HuH-7.5 (cell line): ENCODE data around the gene TMEM134.
"Not testable (repeated sequence)": the region's sequence is repeated elsewhere in the genome, so short reads cannot be mapped to it uniquely, and the experiment has no call there.

ENCODE experiments used
- DNase-seq: peaks from one replicate; pipeline ENCODE4 v3.0.0; 2011; ENCODE audit warnings: low spot score

TMEM134 gene

DNA sequence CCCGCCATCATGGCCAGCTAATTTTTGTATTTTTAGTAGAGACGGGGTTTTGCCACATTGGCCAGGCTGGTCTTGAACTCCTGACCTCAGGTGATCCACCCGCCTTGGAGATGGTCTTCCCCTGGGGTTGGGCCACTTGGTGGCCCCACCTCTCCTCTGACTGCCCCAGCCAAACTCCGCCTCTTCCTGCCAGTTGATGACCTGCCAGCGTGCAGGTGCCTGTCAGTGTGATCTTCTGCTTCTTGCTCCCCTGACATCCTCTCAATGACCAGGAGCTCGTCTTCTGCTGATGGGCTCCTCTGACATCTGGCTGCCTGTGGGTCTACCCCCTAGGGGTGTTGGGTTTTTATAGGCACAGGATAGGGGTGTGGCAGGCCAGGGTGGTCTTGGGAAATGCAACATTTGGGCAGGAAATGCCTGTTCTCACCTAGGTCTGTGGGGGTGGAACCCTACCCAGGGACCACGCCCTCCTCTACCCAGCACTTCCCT is 16.9 kb upstream of the TMEM134 start:
- DNase-seq, result not testable (repeated sequence)

DNA sequence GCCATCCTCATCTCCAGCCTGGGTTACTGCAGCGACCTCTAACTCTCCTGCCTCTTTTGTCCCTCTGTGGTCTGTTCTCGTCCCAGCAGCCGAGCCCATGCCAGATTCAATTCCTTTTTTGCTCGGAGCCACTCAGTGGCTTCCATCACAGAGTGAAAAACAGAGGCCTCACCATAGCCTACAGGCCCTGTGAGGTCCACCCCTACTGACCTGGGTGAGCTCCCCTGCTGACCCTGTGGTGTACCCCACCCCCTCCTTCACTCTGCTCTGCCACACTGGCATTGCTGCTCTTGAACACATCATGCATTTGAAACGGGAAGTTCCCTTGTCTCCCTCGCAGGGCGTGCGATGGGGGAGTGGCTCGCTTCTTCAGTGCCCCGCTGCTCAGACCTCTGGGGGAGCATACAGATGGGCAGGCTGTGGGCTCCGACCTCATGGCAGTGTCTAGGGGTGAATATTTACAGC is 15.8 kb upstream of the TMEM134 start:
- no peak for DNase-seq

DNA sequence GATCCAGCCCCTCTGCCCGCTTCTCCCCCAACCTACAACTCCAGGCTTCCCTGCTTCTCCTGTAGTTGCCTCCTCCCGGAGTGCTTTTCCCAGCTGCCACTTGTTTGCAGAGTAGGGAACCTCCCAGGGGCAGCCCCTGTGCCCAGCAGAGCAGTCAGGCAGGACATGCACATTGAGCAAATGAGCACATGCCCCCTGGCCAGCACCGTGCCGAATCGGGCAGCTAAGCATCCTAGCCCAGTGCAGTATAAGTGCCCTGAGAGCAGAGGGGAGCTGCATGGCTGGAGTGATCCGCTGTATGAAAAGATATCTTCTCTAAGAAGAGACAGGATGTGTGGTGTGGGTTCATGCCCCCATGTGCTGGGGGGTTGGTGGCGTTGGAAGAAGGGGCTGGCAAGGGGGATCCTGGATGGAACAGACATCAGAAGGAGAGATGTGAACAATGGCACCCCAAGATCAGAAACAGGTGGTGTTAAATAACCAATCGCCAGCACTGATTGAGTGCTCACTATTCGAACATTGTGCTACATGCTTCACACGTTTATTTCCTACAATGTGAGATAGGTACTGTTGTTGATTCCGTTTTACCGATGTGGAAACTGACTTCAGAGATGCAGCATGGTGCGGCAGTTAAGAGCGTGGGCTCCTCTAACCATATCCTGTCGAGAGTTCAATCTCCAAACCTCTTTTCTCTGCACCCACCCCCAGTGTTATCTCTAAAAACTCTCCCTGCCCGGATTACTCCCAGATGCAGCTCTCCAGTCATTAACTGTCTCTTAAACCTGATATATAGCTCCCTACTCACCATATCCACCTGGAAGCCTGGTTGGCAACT is 15.0 kb upstream of the TMEM134 start:
- DNase-seq, result no peak

DNA sequence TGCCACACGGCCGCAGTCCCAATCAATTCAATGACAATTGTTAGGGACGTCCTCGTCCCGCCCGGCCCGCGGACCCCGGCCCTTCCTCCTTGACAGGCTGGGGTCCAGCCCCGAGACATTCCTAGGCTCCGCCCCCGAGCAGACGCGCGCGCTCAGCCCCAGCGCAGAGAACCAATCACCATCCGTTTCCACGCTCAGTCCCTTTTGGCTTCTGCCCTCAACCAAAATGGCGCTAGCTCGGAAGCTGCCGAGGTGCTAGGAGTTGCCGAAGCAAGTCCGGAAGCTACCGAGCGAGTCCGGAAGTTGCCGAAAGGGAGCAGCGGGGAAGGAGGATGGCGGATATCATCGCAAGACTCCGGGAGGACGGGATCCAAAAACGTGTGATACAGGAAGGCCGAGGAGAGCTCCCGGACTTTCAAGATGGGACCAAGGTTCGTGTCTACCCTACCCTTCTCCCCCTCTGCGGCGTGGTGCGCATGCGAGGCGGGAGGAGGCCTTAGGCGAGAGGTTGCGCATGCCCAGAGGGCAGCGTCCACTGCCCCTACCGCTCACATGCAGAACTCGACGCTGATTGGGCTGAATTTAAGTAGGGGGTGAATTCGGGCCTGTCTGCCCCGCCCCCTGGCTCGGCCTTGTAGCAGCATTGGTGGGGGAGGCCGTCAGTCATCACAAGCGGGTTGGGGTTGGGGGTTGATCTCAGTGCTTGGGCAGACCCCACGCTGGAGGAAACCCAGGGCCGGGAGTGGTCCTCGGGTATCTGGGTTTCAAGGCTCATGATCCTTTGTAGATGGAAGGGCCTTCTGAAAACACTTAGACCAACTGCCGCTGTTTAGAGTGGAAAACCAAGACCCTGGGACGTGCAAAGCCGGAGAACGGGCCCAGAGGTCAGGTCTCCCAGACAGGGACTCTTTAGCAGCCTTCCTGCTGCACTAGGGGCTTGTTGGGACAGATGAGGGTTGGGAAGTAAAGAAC is 14.1 kb upstream of the TMEM134 start, which contains the start of gene AIP:
TSS of gene AIP (plus strand) at position 200 of the 972 bp plus-strand sequence. CDS start at position 333, 133 bp downstream.
- peak; percentile 100 for DNase-seq

DNA sequence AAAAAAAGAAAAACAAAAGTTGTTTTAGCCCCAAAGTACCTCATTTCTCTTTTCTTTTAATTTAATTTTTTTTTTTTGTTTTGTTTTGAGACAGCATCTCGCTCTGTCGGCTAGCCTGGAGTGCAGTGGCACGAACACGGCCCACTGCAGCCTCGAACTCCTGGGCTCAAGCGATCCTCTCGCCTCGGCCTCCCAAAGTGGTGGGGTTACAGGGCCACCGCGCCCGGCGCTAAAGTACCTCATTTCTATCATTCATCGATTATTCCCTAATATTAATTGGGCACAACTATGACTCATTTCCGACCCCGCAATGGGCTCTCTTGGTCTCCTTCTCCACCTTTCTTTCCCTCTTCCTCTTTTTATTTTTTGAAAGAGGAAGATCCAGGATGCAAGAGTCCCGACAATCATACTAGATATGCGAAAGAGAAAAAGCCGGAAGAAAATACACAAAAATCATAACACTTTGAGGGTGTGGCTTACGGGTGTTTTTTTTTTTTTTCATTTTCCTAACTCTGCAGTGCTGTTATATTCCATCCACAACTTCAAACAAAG is 13.3 kb upstream of the TMEM134 start:
- DNase-seq, result no peak

DNA sequence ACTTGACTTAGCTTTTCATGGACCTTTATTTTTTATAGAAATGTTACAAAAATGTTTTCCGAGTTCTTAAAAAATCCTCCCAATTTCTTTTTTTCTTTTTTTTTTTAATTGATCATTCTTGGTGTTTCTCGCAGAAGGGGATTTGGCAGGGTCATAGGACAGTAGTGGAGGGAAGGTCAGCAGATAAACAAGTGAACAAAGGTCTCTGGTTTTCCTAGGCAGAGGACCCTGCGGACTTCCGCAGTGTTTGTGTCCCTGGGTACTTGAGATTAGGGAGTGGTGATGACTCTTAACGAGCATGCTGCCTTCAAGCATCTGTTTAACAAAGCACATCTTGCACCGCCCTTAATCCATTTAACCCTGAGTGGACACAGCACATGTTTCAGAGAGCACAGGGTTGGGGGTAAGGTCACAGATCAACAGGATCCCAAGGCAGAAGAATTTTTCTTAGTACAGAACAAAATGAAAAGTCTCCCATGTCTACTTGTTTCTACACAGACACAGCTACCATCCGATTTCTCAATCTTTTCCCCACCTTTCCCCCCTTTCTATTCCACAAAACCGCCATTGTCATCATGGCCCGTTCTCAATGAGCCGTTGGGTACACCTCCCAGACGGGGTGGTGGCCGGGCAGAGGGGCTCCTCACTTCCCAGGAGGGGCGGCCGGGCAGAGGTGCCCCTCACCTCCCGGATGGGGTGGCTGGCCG is 8.4 kb upstream of the TMEM134 start:
- DNase-seq, result not testable (repeated sequence)

DNA sequence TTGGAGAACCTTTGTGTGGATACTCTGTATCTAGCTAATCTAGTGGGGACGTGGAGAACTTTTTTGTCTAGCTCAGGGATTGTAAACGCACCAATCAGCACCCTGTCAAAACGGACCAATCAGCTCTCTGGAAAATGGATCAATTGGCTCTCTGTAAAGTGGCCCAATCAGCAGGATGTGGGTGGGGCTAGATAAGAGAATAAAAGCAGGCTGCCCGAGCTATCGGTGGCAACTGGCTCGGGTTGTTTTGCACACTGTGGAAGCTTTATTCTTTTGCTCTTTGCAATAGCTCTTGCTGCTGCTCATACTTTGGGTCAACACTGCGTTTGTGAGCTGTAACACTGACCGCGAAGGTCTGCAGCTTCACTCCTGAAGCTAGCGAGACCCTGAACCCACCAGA is 7.6 kb upstream of the TMEM134 start:
- not testable (repeated sequence) for DNase-seq

GRCh38 chr11:67472882-67473281 is 3.8 kb upstream of the TMEM134 start:
- no peak for DNase-seq

DNA sequence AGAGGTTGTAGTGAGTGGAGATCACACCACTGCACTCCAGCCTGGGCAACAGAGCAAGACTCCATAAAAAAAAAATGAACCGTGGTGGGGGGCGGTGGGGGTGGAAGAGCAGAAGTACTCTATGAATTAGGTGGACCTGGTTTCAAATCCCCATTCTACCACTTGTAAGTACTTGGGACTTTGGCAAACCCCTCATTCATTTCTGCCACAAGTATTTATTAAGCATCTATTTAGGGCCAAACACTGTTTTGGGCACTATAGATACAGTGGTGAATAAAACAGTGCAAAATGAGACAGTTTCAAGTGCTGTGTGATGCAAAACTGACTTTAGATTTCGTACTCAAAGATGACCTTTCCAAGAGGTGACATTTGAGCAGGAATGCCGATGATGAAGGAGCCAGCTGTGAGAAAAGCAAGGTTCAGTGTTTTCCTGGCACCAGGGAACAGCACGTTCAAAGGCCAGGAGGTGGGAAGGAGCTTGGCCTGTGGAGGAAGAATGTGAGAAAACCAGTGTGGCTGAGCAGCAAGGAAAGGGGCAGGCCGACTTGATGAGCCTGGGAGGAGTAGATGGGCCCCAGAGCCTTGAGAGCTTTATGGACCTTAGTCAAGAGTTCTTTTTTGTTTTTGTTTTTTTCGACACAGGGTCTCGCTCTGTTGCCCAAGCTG is 1.4 kb upstream of the TMEM134 start:
- DNase-seq, result no peak

GRCh38 chr11:67469508-67469811 is 409 bp upstream of the TMEM134 start:
- DNase-seq, result no peak

DNA sequence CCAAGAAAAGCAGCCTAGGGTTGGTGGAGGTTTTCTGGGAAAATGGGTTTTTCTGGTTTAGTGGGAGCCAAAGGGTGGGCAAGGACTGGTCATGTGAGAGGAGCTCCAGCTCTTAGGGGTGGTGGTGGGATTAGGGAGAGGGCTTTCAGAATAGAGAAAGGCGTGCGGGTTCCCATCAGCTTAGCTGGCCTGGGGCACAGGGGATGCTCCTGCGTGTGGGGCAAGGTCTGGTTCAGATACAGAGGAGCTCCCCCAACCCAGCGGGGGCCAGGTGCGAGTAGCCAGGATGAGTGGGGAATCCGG is 644 bp downstream of the TMEM134 start:
- no peak for DNase-seq

DNA sequence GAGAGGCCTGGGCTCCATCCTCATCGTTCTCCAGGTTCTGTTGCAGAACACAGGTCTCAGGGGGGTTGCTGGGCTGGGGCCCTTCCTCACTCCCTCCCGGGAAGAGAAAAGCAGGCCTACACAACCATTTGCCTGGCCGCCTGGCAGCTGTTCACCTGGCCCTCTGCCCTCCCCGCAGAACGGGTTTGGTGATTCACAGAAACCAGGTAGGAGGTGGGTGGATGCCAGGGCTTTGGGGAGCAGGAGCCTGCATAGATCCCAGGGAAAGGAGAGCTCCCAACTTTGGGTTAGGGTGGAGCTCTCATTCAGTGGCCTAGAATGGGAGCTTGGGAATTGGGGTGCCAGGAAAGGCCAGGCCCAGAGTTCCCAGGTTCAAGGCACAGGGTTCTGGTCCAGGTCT is 995 bp downstream of the TMEM134 start:
- no peak for DNase-seq

- DNase-seq, result no peak
Observed at GRCh38 chr11:67466962-67467771, 1.9 kb downstream of the TMEM134 start.

GRCh38 chr11:67466367-67466766 is 2.7 kb downstream of the TMEM134 start:
- no peak for DNase-seq

DNA sequence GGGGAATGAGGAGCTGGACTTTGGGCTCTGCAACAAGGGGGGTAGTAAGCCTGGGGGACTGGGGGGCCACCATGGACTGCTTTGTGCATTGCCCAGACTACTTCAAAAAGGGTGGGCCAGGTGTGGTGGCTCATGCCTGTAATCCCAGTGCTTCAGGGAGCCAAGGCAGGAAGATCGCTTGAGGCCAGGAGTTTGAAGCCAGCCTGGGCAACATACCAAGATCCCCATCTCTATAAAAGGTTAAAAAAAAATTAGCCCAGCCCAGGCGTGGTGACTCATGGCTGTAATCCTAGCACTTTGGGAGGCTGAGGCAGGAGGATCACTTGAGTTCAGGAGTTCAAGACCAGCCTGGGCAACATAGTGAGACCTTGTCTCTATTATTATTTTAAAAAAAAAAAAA is 3.5 kb downstream of the TMEM134 start:
- DNase-seq, result not testable (repeated sequence)

GRCh38 chr11:67465189-67465510 is 3.9 kb downstream of the TMEM134 start:
- no peak for DNase-seq

DNA sequence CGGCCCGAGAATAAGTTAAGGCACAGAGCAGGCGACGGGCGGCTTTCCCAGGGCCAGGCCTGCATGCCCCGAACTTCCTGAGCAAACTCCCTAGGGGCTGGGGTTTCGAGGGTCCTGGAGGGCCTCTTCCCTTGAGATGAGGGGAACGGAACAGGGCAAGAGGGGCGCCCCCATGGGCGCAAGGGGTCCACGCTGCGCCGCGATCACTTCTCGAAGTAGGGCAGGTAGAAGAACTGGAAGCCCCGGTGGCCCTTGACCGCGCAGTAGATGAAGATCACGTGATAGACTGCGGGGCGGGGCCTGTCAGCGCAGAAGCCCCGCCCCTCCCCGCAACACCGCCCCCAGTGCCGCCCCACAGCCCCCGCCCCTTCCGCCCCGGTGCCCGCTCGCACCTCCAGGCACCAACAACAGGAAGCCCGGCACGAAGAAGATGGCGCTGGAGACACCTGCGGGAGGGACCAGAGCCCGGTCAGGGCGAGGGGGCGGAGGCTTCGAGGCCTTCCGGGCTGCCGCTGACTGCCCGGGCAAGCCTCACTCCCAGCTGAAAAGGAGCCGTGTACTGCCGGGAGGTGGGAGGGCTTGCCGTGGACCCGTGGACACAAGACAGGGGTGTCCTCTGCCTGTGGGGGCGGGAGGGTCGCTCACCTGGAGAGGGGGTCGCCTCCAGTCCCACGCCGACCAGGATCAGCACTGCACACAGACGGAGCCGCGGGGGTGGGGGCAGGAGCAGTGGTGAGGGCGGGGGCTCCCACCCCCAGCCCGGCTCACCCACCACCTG is 4.5 kb downstream of the TMEM134 start:
- DNase-seq, result peak; percentile 100

DNA sequence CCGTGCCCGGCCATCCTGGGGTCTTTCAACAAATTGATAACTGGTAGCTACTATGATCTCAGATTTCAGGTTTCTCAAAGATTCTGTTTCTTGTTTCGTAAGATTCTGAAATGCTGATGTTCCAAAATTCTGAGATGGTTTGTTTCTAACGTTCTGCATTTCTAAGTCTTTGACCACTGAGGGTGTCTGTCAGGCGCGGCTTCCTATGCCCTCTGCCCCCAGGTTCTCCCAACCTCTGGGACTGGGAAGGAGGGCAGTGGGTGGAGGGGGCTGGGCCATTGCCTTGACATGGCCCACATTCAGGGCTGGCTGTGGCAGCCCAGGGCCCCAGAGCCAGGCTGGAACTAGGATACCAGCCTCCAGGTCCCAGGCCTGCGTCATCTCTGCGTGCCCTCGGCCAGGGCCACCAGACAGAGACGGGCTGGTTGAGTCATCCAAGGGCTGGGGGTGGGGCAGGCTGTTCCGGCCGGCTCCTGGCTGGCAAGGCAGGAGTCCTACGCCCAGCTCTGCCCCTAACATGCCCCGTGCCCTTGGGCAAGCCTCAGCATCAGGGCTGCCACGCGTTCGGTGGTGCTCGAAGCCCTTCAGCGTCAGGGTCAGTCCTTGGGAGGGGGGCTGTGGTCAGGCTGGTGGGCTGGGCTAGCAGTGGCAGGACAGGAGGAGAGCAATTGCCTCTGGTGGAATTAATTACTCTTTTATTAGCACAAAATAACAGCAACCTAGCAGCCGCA is 5.2 kb downstream of the TMEM134 start:
- DNase-seq, result no peak

DNA sequence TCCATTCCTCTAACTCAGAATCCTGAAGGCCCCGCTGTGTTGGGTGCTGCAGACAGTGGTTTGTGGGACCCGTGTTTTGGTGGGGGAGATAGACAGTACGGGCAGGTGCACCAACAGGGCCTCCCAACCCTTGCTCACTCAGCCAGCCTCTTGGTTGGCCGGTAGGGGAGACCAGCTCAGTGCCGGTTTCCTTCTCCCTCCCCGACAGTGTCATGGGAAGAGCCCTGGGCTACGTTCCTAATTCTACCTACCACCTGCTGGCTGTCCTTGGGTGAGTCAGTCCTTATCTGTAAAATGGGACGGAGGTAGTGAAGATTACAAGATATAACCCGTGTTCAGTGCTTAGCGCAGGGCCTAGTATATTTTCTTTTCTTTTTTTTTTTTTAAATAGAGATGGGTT is 5.9 kb downstream of the TMEM134 start:
- DNase-seq, result no peak
